HG02852 (cell line): Measurements from ENCODE around the gene RALGPS2.
A peak's percentile ranks its signal among the peaks of the same experiment; 100 is the strongest.

ENCODE experiments used
- ATAC-seq: cut with Tn5 transposase; IDR thresholded peaks from one replicate; pipeline ENCODE4 v1.9.1; 2021; ENCODE audit warnings: mild to moderate bottlenecking, moderate library complexity; ENCODE audit not compliant: unreplicated experiment

The RALGPS2 gene

GRCh38 chr1:178724728-178725465, at the start of gene RALGPS2:
Gene RALGPS2 (plus strand): TSS chr1:178725244. CDS start chr1:178776765, 51,521 bp downstream.
- ATAC-seq = peak; percentile 67

- no peak for ATAC-seq
These were observed 45.8 kb upstream of the RALGPS2 start for GRCh38 chr1:178679237-178679636.

GRCh38 chr1:178682429-178682828, 42.6 kb upstream of the RALGPS2 start:
- ATAC-seq = no peak

GRCh38 chr1:178682886-178683285, 42.2 kb upstream of the RALGPS2 start:
- no peak for ATAC-seq

GRCh38 chr1:178683291-178683690, 41.8 kb upstream of the RALGPS2 start:
- no peak for ATAC-seq

GRCh38 chr1:178684111-178684510, 40.9 kb upstream of the RALGPS2 start:
- no peak for ATAC-seq

- ATAC-seq = peak; percentile 88
These were observed 40.5 kb upstream of the RALGPS2 start for GRCh38 chr1:178684542-178685000.

- no peak for ATAC-seq
These were observed 38.6 kb upstream of the RALGPS2 start for GRCh38 chr1:178686407-178686806.

GRCh38 chr1:178688244-178688643, 36.8 kb upstream of the RALGPS2 start:
- ATAC-seq = no peak

- ATAC-seq = no peak
These were observed 35.3 kb upstream of the RALGPS2 start for GRCh38 chr1:178689769-178690168.

- no peak for ATAC-seq
These were observed 34.5 kb upstream of the RALGPS2 start for GRCh38 chr1:178690496-178690895.

- no peak for ATAC-seq
These were observed 32.3 kb upstream of the RALGPS2 start for GRCh38 chr1:178692564-178693327.

- ATAC-seq = no peak
These were observed 31.7 kb upstream of the RALGPS2 start for GRCh38 chr1:178693366-178693765.

GRCh38 chr1:178694923-178695525, 30.0 kb upstream of the RALGPS2 start:
- no peak for ATAC-seq

- no peak for ATAC-seq
These were observed 22.9 kb upstream of the RALGPS2 start for GRCh38 chr1:178702146-178702545.

GRCh38 chr1:178704833-178705232, 20.2 kb upstream of the RALGPS2 start:
- ATAC-seq = no peak

- ATAC-seq = no peak
These were observed 18.6 kb upstream of the RALGPS2 start for GRCh38 chr1:178706432-178706831.

GRCh38 chr1:178713259-178713658, 11.8 kb upstream of the RALGPS2 start:
- ATAC-seq = no peak

- no peak for ATAC-seq
These were observed 10.6 kb upstream of the RALGPS2 start for GRCh38 chr1:178714453-178714852.

- no peak for ATAC-seq
These were observed 8.9 kb upstream of the RALGPS2 start for GRCh38 chr1:178716111-178716510.

GRCh38 chr1:178718520-178718919, 6.5 kb upstream of the RALGPS2 start:
- no peak for ATAC-seq

GRCh38 chr1:178723546-178723945, 1.5 kb upstream of the RALGPS2 start:
- ATAC-seq = no peak
